ENCODE results near the gene ABCC1. TPM values are rescaled to one million over a fixed set of nuclear protein-coding genes. Genes with fewer than 3 reads are reported as not detected.

Gene ABCC1
- total RNA-seq, 2 experiments from 2014 or later = 64.5 to 67.6 TPM

DNA sequence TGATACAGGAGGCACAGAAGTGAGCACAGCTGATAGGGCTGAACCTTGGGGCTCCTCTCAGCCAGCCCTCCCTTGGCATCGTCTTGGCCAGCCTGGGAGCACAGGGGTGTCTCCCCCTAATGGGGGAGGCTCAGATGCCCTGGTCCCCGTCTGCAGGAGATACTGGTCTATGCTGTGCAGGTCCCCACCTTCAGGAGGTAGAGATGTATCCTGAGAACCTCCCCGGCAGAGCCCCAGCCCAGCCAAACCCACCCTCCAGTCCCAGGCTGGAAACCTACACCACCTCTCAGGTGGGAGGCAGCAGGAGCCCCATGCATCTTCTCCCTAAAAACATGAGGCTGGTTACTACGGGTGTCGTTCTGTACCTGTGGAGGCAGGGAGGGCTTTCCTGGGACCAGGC, 235.2 kb downstream of the ABCC1 start:
- Mint-ChIP-seq H3K27ac (no peak overlapping the region), H3K27me3 (no peaks in the 10 kb centered on the region), H3K9me3 (no peaks in the 10 kb centered on the region), H3K4me3 (no peak overlapping the region), H3K36me3 (ENCODE audit: low read depth) (no peaks in the 10 kb centered on the region), H3K4me1 (ENCODE audit: low read depth) (no peaks in the 10 kb centered on the region)
- intact Hi-C loops (cut with micrococcal nuclease) = no loop called here
- no peak for DNase-seq
- ATAC-seq = no peak
- TF ChIP-seq, protein P1, sequence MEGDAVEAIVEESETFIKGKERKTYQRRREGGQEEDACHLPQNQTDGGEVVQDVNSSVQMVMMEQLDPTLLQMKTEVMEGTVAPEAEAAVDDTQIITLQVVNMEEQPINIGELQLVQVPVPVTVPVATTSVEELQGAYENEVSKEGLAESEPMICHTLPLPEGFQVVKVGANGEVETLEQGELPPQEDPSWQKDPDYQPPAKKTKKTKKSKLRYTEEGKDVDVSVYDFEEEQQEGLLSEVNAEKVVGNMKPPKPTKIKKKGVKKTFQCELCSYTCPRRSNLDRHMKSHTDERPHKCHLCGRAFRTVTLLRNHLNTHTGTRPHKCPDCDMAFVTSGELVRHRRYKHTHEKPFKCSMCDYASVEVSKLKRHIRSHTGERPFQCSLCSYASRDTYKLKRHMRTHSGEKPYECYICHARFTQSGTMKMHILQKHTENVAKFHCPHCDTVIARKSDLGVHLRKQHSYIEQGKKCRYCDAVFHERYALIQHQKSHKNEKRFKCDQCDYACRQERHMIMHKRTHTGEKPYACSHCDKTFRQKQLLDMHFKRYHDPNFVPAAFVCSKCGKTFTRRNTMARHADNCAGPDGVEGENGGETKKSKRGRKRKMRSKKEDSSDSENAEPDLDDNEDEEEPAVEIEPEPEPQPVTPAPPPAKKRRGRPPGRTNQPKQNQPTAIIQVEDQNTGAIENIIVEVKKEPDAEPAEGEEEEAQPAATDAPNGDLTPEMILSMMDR (IDR thresholded peaks at IDR 0.05) = no peak
- POLR2A ChIA-PET = no interaction called here
- CTCF ChIA-PET = no interaction called here

DNA sequence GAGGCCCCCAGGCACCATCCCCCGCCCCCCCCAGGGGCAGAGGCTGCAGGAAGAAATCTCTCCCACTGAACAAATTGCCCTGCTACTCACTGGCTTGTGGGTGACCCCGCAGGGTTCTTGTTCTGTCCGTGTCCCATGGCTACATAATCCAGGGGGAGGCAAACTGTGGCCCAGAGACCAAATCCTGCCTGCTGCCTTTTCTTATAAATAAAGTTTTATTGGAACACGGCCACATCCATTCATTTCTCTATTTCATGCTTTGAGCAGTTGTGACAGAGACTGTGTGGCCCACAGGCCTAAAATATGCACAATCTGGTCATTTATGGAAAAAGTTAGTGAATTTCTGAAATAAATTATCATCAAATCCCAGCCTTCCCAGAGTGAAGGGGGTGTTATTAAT, 235.7 kb downstream of the ABCC1 start:
- no peaks in the 10 kb centered on the region for H3K36me3 Mint-ChIP-seq (ENCODE audit: low read depth)
- ChIA-PET CTCF (no interaction called here), POLR2A (no interaction called here)
- H3K4me3 Mint-ChIP-seq = no peak overlapping the region
- intact Hi-C loops (cut with micrococcal nuclease) = no loop called here
- no peaks in the 10 kb centered on the region for H3K9me3 Mint-ChIP-seq
- ATAC-seq (no peak), DNase-seq (no peak)
- no peaks in the 10 kb centered on the region for H3K4me1 Mint-ChIP-seq (ENCODE audit: low read depth)
- H3K27me3 Mint-ChIP-seq = no peaks in the 10 kb centered on the region
- no peak overlapping the region for H3K27ac Mint-ChIP-seq
- TF ChIP-seq, protein P1 (IDR thresholded peaks at IDR 0.05) = no peak

DNA sequence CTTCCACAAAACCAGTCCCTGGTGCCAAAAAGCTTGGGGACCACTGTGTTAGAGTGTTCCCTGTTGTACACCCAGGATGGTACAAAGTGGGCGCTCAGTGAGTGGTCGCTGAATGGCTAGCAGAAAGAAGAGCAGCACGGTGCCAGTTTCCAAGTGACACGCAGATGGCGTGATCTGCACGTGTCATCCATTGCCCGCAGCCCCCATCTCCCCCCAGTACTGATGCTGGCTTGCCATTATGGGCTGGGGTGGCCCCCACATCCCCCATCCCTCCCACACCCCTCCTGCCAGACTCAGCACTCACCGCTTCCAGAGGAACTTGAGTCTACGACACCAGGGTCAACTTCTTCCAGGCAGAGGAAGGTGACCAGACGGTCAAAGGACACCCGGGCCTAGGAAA, 237.4 kb downstream of the ABCC1 start:
- H3K9me3 Mint-ChIP-seq = no peaks in the 10 kb centered on the region
- ATAC-seq = no peak
- H3K4me3 Mint-ChIP-seq = no peak overlapping the region
- no peaks in the 10 kb centered on the region for H3K4me1 Mint-ChIP-seq (ENCODE audit: low read depth)
- intact Hi-C loops (cut with micrococcal nuclease) = no loop called here
- no peaks in the 10 kb centered on the region for H3K27me3 Mint-ChIP-seq
- ChIA-PET POLR2A (no interaction called here), CTCF (interaction anchor here (0.9 to 2.6 kb wide), 5 partner anchors 10 to 404 kb away, joined by 3 to 7 read pairs (median 4); no protein-coding TSS in a partner anchor)
- no peak overlapping the region for H3K27ac Mint-ChIP-seq
- TF ChIP-seq, protein P1 (IDR thresholded peaks at IDR 0.05) = no peak
- DNase-seq = no peak
- H3K36me3 Mint-ChIP-seq (ENCODE audit: low read depth) = no peaks in the 10 kb centered on the region

DNA sequence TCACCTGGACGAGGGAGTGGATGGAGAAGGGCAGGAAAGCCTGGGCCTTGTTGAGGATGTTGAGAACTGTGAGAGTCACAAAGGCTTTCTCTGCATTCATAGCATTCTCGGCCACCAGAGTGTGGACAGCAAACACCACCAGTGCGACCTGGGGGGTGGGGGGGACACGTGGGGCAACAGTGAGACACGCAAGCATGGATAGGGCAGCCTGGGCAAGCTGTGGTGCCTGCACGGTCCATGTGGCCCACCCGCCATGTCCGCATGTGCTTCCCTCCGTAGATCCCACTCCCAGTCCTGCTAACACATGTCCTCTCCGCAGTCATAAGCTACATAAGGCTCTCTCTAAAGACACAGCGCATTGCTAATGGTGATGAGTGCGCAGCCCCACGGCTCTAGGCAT, 239.4 kb downstream of the ABCC1 start:
- Mint-ChIP-seq H3K4me1 (ENCODE audit: low read depth) (no peaks in the 10 kb centered on the region), H3K27me3 (no peaks in the 10 kb centered on the region), H3K36me3 (ENCODE audit: low read depth) (no peaks in the 10 kb centered on the region), H3K27ac (no peak overlapping the region), H3K4me3 (no peak overlapping the region), H3K9me3 (no peaks in the 10 kb centered on the region)
- no peak for DNase-seq
- TF ChIP-seq, protein P1 (IDR thresholded peaks at IDR 0.05) = no peak
- ChIA-PET POLR2A (no interaction called here), CTCF (no interaction called here)
- ATAC-seq = no peak
- intact Hi-C loops (cut with micrococcal nuclease) = no loop called here

DNA sequence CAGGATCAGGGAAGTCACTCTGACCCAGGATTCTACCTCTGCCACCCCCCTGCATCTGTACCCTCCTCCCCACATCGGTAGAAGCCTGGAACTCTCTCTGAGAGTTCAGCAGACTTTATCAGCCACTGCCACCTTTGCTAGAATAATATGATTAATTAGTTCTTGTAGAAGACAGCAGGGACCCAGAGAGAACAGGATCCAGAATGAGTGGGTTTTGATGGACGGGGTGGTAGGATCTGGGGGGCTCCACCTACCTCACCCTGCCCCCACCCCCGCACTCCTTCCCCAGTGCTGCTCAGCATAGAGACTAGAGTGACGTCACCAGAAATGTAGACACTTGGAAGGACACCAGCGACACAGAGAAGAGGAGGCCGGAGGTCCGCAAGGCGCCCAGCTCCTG, 240.4 kb downstream of the ABCC1 start:
- intact Hi-C loops (cut with micrococcal nuclease) = no loop called here
- no peaks in the 10 kb centered on the region for H3K36me3 Mint-ChIP-seq (ENCODE audit: low read depth)

More for the DNA sequence above, 240.4 kb downstream of the ABCC1 start:
- Mint-ChIP-seq H3K27ac (no peak overlapping the region), H3K9me3 (no peaks in the 10 kb centered on the region), H3K4me3 (no peak overlapping the region), H3K27me3 (peaks cover under 1% of the 10 kb centered on the region), H3K4me1 (ENCODE audit: low read depth) (no peaks in the 10 kb centered on the region)
- ATAC-seq (no peak), DNase-seq (no peak)
- ChIA-PET POLR2A (no interaction called here), CTCF (no interaction called here)
- TF ChIP-seq, protein P1 (IDR thresholded peaks at IDR 0.05) = no peak

Data from activated CD8-positive, alpha-beta T cell treated with anti-CD3 and anti-CD28 coated beads for 36 hours (primary cell).